GM18870 (cell line): Measurements from ENCODE around the gene SELENON.

Experiments used
- ATAC-seq: cut with Tn5 transposase; IDR thresholded peaks from one replicate; pipeline ENCODE4 v1.9.1; 2021; ENCODE audit warnings: moderate library complexity; ENCODE audit not compliant: unreplicated experiment

The SELENON gene

GRCh38 chr1:25858906-25859789 lies 59.2 kb downstream of the SELENON start, which contains the start of gene AUNIP:
Gene AUNIP (minus strand): TSS chr1:25859457. CDS start chr1:25859357, 100 bp downstream.
- no peak for ATAC-seq

DNA sequence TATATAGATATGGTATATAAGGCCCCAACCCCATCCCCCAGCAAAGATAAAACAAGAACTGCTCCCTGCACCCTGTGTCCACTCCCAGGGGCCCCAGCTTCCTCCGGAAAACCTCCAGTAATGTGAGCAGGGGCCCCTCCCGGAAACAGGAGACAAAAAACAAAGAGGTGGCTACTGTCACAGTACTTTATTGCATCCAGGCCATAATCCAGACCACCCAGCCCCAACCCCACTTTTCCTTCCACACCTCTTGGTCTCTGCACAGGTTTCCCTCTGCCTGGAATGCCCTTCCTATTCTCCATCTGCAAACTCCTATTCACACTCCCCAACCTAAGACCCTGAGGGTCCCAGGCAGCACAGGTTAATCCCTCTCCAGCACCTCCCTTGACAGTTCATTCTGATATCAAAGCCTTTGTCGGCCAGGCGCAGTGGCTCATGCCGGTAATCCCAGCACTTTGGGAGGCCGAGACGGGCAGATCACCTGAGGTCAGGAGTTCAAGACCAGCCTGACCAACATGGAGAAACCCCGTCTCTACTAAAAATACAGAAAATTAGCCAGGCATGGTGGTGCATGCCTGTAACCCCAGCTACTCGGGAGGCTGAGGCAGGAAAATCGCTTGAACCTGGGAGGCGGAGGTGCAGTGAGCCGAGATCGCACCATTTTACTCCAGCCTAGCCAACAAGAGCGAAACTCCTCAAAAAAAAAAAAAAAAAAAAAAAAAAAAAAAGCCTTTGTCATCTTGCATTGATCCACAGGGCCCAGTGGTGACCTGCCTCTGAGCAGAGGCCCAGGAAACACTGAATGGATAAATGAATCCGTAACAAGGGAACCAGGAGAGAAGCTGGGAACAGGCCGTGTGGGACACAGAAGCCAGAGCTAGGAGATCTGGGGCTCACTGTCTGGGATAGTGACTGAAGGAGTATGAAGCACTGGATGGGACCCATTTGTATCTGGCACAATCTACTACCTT lies 61.6 kb downstream of the SELENON start:
- ATAC-seq: no peak

GRCh38 chr1:25862785-25863485 lies 62.9 kb downstream of the SELENON start:
- no peak for ATAC-seq

DNA sequence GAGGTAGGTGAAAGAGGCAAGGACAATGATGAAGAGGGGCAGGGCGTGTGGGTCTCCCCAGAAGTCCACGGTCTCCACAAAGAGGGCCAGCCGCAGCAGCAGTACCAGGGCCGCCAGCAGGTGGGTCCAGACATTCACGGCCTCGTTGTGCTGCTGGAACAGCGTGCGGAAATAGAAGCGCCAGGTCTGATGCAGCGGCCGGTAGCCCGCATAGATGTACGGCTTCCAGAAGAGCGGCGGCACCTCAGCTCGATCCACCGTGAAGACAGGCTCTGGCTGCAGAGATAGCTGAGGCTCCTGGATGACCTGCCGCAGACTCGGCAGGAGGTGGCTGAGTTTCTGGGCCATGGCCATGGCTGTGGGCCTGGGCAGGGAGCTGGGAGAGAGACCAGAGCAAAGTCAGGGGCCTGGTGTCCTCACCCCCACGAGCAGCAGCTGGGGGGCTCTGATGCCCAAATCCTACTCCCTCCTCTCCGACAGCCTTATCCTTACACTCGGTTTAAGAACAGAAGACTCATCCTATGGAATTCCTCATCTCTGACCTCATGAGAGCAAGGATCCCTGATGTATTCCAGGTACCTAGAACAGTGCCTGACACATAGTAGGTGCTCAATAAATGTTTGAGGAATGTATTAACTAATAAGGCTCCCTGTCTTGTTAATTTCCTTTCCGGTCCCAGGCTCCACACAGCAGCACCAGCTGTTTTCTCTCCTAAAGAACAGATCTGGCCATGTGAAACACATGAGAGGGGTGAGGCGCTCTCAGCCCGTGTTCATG lies 63.7 kb downstream of the SELENON start:
- ATAC-seq: no peak

DNA sequence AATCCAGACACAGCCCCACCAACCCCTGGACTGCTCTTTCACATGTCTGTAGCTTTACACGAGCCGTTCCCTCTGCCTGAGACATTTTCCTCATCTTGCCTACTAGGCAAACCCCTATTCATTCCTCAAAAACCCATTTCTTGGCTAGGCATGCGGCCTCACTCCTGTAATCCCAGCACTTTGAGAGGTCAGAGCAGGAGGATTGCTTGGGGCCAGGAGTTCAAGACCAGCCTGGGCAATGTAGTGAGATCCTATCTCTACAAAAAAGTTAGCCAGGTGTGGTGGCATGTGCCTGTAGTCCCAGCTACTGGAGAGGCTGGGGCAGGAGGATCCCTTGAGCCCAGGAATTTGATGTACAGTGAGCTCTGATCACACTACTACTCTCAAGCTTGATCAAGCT lies 64.4 kb downstream of the SELENON start:
- no peak for ATAC-seq

- ATAC-seq: no peak
Observed at GRCh38 chr1:25866288-25866687, 66.3 kb downstream of the SELENON start.

DNA sequence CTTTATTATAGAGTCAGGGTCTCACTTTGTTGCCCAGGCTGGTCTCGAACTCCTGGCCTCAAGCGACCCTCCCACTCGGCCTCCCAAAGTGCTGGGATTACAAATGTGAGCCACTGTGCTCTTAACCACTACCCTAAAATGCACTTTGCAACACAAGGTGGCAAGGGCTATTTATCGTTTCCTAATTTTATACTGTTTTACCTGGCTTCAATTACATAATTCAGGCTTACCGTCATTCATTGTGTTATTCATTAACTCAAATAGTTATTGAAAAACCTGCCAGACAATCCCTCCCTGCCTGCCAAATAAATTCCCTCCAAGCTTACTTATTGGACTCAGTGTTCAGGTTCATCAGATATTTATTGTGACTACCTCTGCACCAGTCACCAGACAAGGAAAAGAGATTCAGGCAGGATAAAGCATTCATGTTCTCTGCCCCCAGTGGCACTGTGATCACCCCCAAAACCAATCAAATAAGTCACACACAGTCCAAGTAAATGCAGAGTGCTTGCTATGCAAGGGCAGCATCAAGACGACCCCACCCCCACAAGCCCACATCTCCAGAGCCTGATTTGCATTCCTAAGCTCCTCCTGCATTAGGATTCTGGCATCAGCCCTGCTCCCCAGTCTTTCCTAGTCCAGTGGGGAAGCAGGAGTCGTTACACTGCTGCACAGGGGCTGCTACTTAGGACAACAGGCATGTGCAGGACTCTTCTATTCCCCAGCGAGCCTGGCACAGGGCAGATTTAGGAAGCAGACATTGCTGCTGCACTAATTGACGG lies 67.4 kb downstream of the SELENON start:
- ATAC-seq: no peak
